ENCODE measurements around the gene CSH1.
"Not testable (repeated sequence)": the region's sequence is repeated elsewhere in the genome, so short reads cannot be mapped to it uniquely, and the experiment has no call there.

DNA sequence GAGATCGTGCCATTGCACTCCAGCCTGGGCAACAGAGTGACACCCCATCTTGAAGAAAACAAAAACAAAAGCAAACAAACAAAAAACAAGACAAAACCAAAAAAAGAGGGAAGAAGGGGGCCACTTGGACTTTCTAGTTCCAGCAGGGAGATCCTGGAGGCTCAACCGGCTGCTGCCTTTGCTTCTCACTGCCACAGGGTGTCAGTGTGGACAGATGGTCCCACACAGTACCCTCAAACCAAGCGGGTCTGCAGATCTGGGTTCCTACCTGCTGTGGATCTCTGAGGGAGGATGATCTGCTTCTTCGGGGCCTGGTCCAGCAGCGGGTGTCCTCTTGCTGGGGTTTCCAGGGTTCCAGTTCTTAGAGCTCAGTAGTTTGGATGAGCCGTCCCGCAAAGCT lies 29.7 kb downstream of the CSH1 start:
- TF ChIP-seq, protein P1, sequence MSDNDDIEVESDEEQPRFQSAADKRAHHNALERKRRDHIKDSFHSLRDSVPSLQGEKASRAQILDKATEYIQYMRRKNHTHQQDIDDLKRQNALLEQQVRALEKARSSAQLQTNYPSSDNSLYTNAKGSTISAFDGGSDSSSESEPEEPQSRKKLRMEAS (IDR thresholded peaks at IDR 0.05): not testable (repeated sequence)
- TF ChIP-seq, protein P2, sequence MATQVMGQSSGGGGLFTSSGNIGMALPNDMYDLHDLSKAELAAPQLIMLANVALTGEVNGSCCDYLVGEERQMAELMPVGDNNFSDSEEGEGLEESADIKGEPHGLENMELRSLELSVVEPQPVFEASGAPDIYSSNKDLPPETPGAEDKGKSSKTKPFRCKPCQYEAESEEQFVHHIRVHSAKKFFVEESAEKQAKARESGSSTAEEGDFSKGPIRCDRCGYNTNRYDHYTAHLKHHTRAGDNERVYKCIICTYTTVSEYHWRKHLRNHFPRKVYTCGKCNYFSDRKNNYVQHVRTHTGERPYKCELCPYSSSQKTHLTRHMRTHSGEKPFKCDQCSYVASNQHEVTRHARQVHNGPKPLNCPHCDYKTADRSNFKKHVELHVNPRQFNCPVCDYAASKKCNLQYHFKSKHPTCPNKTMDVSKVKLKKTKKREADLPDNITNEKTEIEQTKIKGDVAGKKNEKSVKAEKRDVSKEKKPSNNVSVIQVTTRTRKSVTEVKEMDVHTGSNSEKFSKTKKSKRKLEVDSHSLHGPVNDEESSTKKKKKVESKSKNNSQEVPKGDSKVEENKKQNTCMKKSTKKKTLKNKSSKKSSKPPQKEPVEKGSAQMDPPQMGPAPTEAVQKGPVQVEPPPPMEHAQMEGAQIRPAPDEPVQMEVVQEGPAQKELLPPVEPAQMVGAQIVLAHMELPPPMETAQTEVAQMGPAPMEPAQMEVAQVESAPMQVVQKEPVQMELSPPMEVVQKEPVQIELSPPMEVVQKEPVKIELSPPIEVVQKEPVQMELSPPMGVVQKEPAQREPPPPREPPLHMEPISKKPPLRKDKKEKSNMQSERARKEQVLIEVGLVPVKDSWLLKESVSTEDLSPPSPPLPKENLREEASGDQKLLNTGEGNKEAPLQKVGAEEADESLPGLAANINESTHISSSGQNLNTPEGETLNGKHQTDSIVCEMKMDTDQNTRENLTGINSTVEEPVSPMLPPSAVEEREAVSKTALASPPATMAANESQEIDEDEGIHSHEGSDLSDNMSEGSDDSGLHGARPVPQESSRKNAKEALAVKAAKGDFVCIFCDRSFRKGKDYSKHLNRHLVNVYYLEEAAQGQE (IDR thresholded peaks at IDR 0.05): not testable (repeated sequence)
- not testable (repeated sequence) for TF ChIP-seq CTCF (IDR thresholded peaks at IDR 0.05; ENCODE audit: low read depth, low read length, missing input control); FOXA1 (IDR thresholded peaks at IDR 0.05); YY1 (IDR thresholded peaks at IDR 0.05); TAF1 (conservative IDR thresholded peaks at IDR 0.05); JUND (IDR thresholded peaks at IDR 0.05)

All from liver (tissue), 3 donors.